GM21825 (cell line): Measurements from ENCODE around the gene ADGRL1.

ENCODE experiments used
- ATAC-seq: cut with Tn5 transposase; IDR thresholded peaks from one replicate; pipeline ENCODE4 v1.9.1; 2021; ENCODE audit warnings: mild to moderate bottlenecking, moderate library complexity; ENCODE audit not compliant: unreplicated experiment

Gene ADGRL1

GRCh38 chr19:14142262-14143190 is 63.4 kb downstream of the ADGRL1 start:
- no peak for ATAC-seq

GRCh38 chr19:14141041-14141440 is 64.9 kb downstream of the ADGRL1 start:
- ATAC-seq: no peak

- no peak for ATAC-seq
Observed at GRCh38 chr19:14139944-14140343, 66.0 kb downstream of the ADGRL1 start.

GRCh38 chr19:14138576-14139265 is 67.2 kb downstream of the ADGRL1 start:
- no peak for ATAC-seq

GRCh38 chr19:14136509-14137281 is 69.3 kb downstream of the ADGRL1 start, which contains the start of gene ASF1B:
ASF1B (minus strand) TSS chr19:14136589; CDS start chr19:14136456, 133 bp downstream.
- peak; percentile 73 for ATAC-seq

- no peak for ATAC-seq
Observed at GRCh38 chr19:14135985-14136508, 69.9 kb downstream of the ADGRL1 start.

- no peak for ATAC-seq
Observed at GRCh38 chr19:14135355-14135754, 70.6 kb downstream of the ADGRL1 start.

- ATAC-seq: no peak
Observed at GRCh38 chr19:14127929-14128509, 78.0 kb downstream of the ADGRL1 start.

GRCh38 chr19:14127176-14127575 is 78.8 kb downstream of the ADGRL1 start:
- no peak for ATAC-seq

- no peak for ATAC-seq
Observed at GRCh38 chr19:14122924-14123323, 83.0 kb downstream of the ADGRL1 start.

GRCh38 chr19:14120497-14120780 is 85.5 kb downstream of the ADGRL1 start:
- ATAC-seq: no peak

- no peak for ATAC-seq
Observed at GRCh38 chr19:14119644-14120496, 86.1 kb downstream of the ADGRL1 start.

- ATAC-seq: no peak
Observed at GRCh38 chr19:14119146-14119545, 86.8 kb downstream of the ADGRL1 start.

- no peak for ATAC-seq
Observed at GRCh38 chr19:14118165-14119051, 87.6 kb downstream of the ADGRL1 start.

- ATAC-seq: peak; percentile 81
Observed at GRCh38 chr19:14117668-14118164, 88.3 kb downstream of the ADGRL1 start, which contains the start of gene PRKACA. PRKACA (minus strand) TSS chr19:14117762; CDS start chr19:14117547, 215 bp downstream.

GRCh38 chr19:14116918-14117578 is 88.9 kb downstream of the ADGRL1 start:
- ATAC-seq: peak; percentile 8

- ATAC-seq: no peak
Observed at GRCh38 chr19:14116525-14116917, 89.4 kb downstream of the ADGRL1 start.

GRCh38 chr19:14115756-14116155 is 90.2 kb downstream of the ADGRL1 start:
- ATAC-seq: no peak
